Activated naive CD4-positive, alpha-beta T cell treated with anti-CD3 and anti-CD28 coated beads, Interleukin-2, amount 10 ng/mL, durations not matched to agents 7 days and 5 days (primary cell): ENCODE data around the gene MYH7B.

Experiments used
- CTCF ChIA-PET: fragments of 350-600 bp; sonication (Branson Sonifier 250); formaldehyde crosslinking; loops from one replicate; lab custom pipeline; 2021; ENCODE audit warnings: antibody characterized with exemption; lab: Charles Lee
- DNase-seq: peaks from one replicate; pipeline ENCODE4 v3.0.0-alpha.2; 2020
- H3K27ac Mint-ChIP-seq: one replicate; pipeline ENCODE4 v1.8.0; 2021; ENCODE audit warnings: mild to moderate bottlenecking, moderate library complexity, mixed read lengths
- H3K27me3 Mint-ChIP-seq: one replicate; pipeline ENCODE4 v1.8.0; 2021; ENCODE audit warnings: mild to moderate bottlenecking, mixed read lengths
- H3K36me3 Mint-ChIP-seq: one replicate; pipeline ENCODE4 v1.8.0; 2021; ENCODE audit warnings: mixed read lengths
- H3K4me1 Mint-ChIP-seq: one replicate; pipeline ENCODE4 v1.8.0; 2021; ENCODE audit warnings: mixed read lengths
- H3K4me3 Mint-ChIP-seq: one replicate; pipeline ENCODE4 v1.8.0; 2021; ENCODE audit warnings: mild to moderate bottlenecking, moderate library complexity, mixed read lengths
- H3K9me3 Mint-ChIP-seq: one replicate; pipeline ENCODE4 v1.8.0; 2021; ENCODE audit warnings: mixed read lengths

The MYH7B gene

DNA sequence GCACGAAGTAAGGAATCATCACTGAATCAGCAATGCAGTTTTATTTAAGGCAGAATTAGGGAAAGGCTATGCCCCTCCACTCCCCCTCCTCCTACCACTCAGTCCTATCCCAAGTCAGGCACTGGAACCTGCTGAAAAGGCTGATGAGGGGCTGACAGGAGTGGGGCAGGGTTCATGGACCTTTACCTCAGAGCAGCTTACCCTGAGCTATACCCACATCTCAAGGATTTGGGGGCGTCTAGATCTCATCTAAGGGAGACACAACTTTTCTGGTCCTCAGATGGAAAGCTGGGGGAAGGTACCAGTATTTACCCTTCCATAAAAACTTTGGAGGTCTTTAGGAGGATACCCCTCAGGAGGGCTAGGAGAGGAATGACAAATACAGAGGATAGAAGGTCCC lies 27.3 kb upstream of the MYH7B start:
- Mint-ChIP-seq H3K27me3 (no peaks in the 10 kb centered on the region), H3K9me3 (no peaks in the 10 kb centered on the region), H3K27ac (no peak overlapping the region), H3K4me1 (peaks cover 15% of the 10 kb centered on the region), H3K4me3 (no peak overlapping the region), H3K36me3 (peaks cover 57% of the 10 kb centered on the region)
- DNase-seq = no peak
- CTCF ChIA-PET = interaction anchor here (1.2 kb wide), 1 partner anchor 15 kb away, joined by 5 read pairs; no protein-coding TSS in a partner anchor

GRCh38 chr20:34931771-34932170 lies 23.9 kb upstream of the MYH7B start:
- no peaks in the 10 kb centered on the region for H3K9me3 Mint-ChIP-seq
- H3K4me3 Mint-ChIP-seq = no peak overlapping the region
- peaks cover 2% of the 10 kb centered on the region for H3K4me1 Mint-ChIP-seq
- no peak for DNase-seq
- CTCF ChIA-PET = no interaction called here
- H3K27ac Mint-ChIP-seq = no peak overlapping the region
- H3K27me3 Mint-ChIP-seq = no peaks in the 10 kb centered on the region
- H3K36me3 Mint-ChIP-seq = peaks cover 47% of the 10 kb centered on the region

- H3K36me3 Mint-ChIP-seq = peaks cover 49% of the 10 kb centered on the region
- H3K4me1 Mint-ChIP-seq = no peaks in the 10 kb centered on the region
- no peak overlapping the region for H3K27ac Mint-ChIP-seq
- CTCF ChIA-PET = interaction anchor here (0.5 kb wide), 1 partner anchor 215 kb away, joined by 3 read pairs; no protein-coding TSS in a partner anchor
- no peaks in the 10 kb centered on the region for H3K9me3 Mint-ChIP-seq
- no peaks in the 10 kb centered on the region for H3K27me3 Mint-ChIP-seq
- no peak for DNase-seq
- H3K4me3 Mint-ChIP-seq = no peak overlapping the region
Measured at GRCh38 chr20:34938466-34939163, 17.1 kb upstream of the MYH7B start.

GRCh38 chr20:34940081-34940481 lies 15.6 kb upstream of the MYH7B start:
- Mint-ChIP-seq H3K9me3 (no peaks in the 10 kb centered on the region), H3K4me3 (no peak overlapping the region), H3K27me3 (no peaks in the 10 kb centered on the region), H3K36me3 (peaks cover 52% of the 10 kb centered on the region), H3K4me1 (no peaks in the 10 kb centered on the region), H3K27ac (no peak overlapping the region)
- CTCF ChIA-PET = interaction anchor here (2.3 kb wide), 1 partner anchor 66 kb away, joined by 12 read pairs; no protein-coding TSS in a partner anchor
- no peak for DNase-seq

DNA sequence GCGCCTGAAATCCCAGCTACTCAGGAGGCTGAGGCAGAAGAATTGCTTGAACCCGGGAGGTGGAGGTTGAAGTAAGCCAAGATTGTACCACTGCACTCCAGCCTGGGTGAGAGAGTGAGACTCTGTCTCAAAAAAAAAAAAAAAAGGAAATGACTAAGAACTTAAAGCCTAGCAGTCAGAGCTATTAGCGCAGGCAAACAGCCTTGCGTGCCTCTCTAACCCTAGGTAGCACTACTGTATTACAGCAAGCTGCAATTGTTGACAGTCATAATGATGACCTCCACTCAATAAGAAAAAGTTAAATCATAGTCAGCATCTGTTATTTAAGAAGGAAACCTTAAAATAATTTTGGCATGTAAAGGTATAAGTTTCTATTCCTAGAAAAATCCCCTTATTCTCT lies 14.4 kb upstream of the MYH7B start:
- DNase-seq = no peak
- Mint-ChIP-seq H3K27me3 (no peaks in the 10 kb centered on the region), H3K4me1 (no peaks in the 10 kb centered on the region), H3K9me3 (no peaks in the 10 kb centered on the region), H3K4me3 (no peak overlapping the region), H3K36me3 (peaks cover 56% of the 10 kb centered on the region), H3K27ac (no peak overlapping the region)
- CTCF ChIA-PET = interaction anchor here (1.3 to 2.3 kb wide), 3 partner anchors 16 to 67 kb away, joined by 3 to 12 read pairs (median 3); no protein-coding TSS in a partner anchor

DNA sequence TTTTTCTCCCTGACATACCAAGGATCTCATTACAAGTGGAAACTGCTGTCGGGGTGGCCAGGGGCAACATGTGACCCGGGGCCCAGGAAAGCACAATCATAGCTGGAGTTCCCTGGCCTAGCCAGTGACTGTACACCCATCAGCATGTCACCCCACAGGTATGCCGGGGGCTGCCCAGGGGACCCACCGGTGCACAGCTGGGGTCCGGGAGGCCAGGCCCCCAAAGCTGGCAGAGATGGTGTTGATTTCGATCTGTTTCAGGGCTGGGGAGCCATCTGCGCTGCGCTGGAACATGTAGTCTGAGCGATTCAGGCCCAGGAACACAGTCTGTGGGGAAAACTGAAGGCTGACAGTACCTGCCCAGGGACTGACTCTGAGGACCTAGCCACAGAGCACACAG lies 13.4 kb upstream of the MYH7B start:
- CTCF ChIA-PET = interaction anchor here (1.5 to 2.3 kb wide), 2 partner anchors 52 to 68 kb away, joined by 3 to 11 read pairs; no protein-coding TSS in a partner anchor
- H3K36me3 Mint-ChIP-seq = peaks cover 54% of the 10 kb centered on the region
- no peaks in the 10 kb centered on the region for H3K4me1 Mint-ChIP-seq
- no peaks in the 10 kb centered on the region for H3K9me3 Mint-ChIP-seq
- DNase-seq = no peak
- H3K27me3 Mint-ChIP-seq = no peaks in the 10 kb centered on the region
- H3K27ac Mint-ChIP-seq = no peak overlapping the region
- H3K4me3 Mint-ChIP-seq = no peak overlapping the region

GRCh38 chr20:34943808-34944567 lies 11.7 kb upstream of the MYH7B start:
- Mint-ChIP-seq H3K27ac (no peak overlapping the region), H3K9me3 (no peaks in the 10 kb centered on the region), H3K4me1 (no peaks in the 10 kb centered on the region), H3K4me3 (no peak overlapping the region), H3K36me3 (peaks cover 46% of the 10 kb centered on the region), H3K27me3 (no peaks in the 10 kb centered on the region)
- CTCF ChIA-PET = interaction anchor here (1.5 to 2.3 kb wide), 3 partner anchors 15 to 70 kb away, joined by 3 to 11 read pairs (median 5); no protein-coding TSS in a partner anchor
- no peak for DNase-seq

DNA sequence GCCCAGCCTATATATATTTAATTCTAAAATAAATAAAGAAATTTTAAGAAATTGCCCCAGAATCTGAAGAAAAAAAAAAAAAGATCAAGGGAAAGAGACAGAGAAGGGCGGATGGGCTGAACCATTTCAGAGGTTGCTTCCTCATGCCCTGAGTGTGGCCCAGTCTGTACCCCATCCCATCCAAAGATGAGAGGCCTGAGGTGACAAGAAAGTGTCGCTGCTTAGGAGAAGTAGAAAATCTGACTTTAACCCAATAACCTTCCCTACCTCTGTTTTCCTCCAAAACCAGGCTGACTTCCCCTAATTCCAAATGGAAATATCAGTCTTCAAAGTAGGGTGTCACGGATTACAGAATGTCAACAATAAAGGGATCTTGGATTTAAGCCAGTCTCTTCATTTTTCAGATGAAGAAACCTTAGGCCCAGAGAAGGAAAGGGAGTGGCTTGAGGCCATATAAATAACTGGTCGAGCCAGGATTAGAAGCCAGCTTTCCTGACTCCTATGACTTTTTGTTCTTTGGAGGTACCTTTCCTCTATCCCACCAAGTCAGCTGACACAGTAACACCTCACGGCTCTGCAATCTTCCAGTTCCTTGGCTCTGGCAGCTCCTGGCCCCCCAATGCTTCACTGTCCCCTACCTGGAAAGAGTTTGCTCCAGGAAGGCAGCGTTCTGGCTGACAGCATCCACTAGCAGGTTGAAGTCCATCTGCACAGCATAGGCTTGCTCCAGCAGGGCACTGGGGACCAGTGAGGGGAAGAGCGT lies 10.2 kb upstream of the MYH7B start:
- H3K4me3 Mint-ChIP-seq = no peak overlapping the region
- H3K4me1 Mint-ChIP-seq = no peaks in the 10 kb centered on the region
- DNase-seq = no peak
- CTCF ChIA-PET = interaction anchor here (0.6 kb wide), 1 partner anchor 477 kb away, joined by 4 read pairs; no protein-coding TSS in a partner anchor
- no peaks in the 10 kb centered on the region for H3K27me3 Mint-ChIP-seq
- peaks cover 49% of the 10 kb centered on the region for H3K36me3 Mint-ChIP-seq
- no peak overlapping the region for H3K27ac Mint-ChIP-seq
- no peaks in the 10 kb centered on the region for H3K9me3 Mint-ChIP-seq

DNA sequence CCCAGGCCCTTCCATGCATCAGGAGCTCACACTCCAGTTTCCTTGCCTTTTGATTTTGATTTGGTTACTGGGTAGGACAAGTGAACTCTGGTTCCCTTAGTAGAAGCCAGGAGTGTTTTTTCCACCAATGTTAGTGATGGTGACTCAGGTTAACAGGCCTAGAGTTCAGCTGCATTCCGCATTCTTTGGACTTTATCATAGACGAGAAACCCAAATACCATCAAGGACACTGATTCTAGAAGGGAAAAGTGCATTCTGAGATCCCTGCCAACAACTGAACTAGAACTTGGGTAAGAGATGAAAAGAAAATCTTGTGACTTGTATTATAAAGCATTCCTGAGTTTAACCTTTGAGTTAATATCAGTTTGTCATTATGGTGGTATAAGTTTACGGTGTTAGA lies 9.0 kb upstream of the MYH7B start:
- H3K4me1 Mint-ChIP-seq = no peaks in the 10 kb centered on the region
- H3K9me3 Mint-ChIP-seq = no peaks in the 10 kb centered on the region
- CTCF ChIA-PET = interaction anchor here (0.9 kb wide), 1 partner anchor 70 kb away, joined by 3 read pairs; the partner anchor contains the start of gene ACSS2
- no peak for DNase-seq
- H3K27me3 Mint-ChIP-seq = no peaks in the 10 kb centered on the region
- no peak overlapping the region for H3K27ac Mint-ChIP-seq
- H3K4me3 Mint-ChIP-seq = no peak overlapping the region
- H3K36me3 Mint-ChIP-seq = peaks cover 41% of the 10 kb centered on the region

GRCh38 chr20:34947336-34947735 lies 8.3 kb upstream of the MYH7B start:
- no peak for DNase-seq
- Mint-ChIP-seq H3K27me3 (no peaks in the 10 kb centered on the region), H3K27ac (no peak overlapping the region), H3K9me3 (no peaks in the 10 kb centered on the region), H3K4me1 (peaks cover 3% of the 10 kb centered on the region), H3K4me3 (no peak overlapping the region), H3K36me3 (peaks cover 38% of the 10 kb centered on the region)
- CTCF ChIA-PET = interaction anchor here (0.9 kb wide), 1 partner anchor 71 kb away, joined by 3 read pairs; the partner anchor contains the start of gene ACSS2

GRCh38 chr20:34948030-34948429 lies 7.6 kb upstream of the MYH7B start:
- Mint-ChIP-seq H3K4me3 (no peak overlapping the region), H3K9me3 (no peaks in the 10 kb centered on the region), H3K36me3 (peaks cover 31% of the 10 kb centered on the region)

DNA sequence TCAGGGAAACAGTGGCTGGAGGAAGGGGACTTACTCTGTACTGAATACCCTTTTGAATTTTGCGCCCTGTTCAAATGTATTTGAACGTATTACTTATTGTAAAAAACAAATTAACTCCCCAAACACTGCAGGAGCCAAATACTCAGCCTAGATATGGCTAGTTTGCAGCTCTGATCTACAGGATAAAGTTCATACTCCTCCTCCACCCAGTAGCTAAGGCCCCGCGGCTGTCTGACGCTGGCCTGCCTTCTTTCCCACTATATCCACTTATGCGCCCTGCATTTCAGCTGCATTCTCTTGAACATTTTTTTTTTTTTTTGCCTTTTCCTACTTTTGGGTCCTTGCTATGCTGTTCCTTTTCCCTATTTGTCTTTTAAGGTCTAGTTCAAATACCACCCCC lies 6.5 kb upstream of the MYH7B start:
- peaks cover 11% of the 10 kb centered on the region for H3K4me1 Mint-ChIP-seq
- H3K9me3 Mint-ChIP-seq = no peaks in the 10 kb centered on the region
- H3K4me3 Mint-ChIP-seq = no peak overlapping the region
- H3K27me3 Mint-ChIP-seq = no peaks in the 10 kb centered on the region
- DNase-seq = no peak
- H3K36me3 Mint-ChIP-seq = peaks cover 27% of the 10 kb centered on the region
- CTCF ChIA-PET = no interaction called here
- H3K27ac Mint-ChIP-seq = no peak overlapping the region

More at GRCh38 chr20:34948030-34948429, 7.6 kb upstream of the MYH7B start:
- Mint-ChIP-seq H3K4me1 (peaks cover 9% of the 10 kb centered on the region), H3K27ac (no peak overlapping the region), H3K27me3 (no peaks in the 10 kb centered on the region)
- CTCF ChIA-PET = interaction anchor here (1.1 kb wide), 1 partner anchor 73 kb away, joined by 4 read pairs; no protein-coding TSS in a partner anchor
- no peak for DNase-seq

GRCh38 chr20:34951252-34951651 lies 4.4 kb upstream of the MYH7B start:
- Mint-ChIP-seq H3K9me3 (no peaks in the 10 kb centered on the region), H3K4me1 (peaks cover 29% of the 10 kb centered on the region), H3K27ac (no peak overlapping the region), H3K4me3 (no peak overlapping the region), H3K27me3 (peaks cover 4% of the 10 kb centered on the region), H3K36me3 (peaks cover 26% of the 10 kb centered on the region)
- CTCF ChIA-PET = interaction anchor here (2.6 kb wide), 1 partner anchor 77 kb away, joined by 13 read pairs; no protein-coding TSS in a partner anchor
- no peak for DNase-seq
